ENCODE measurements around the gene USP9X.

USP9X gene

DNA sequence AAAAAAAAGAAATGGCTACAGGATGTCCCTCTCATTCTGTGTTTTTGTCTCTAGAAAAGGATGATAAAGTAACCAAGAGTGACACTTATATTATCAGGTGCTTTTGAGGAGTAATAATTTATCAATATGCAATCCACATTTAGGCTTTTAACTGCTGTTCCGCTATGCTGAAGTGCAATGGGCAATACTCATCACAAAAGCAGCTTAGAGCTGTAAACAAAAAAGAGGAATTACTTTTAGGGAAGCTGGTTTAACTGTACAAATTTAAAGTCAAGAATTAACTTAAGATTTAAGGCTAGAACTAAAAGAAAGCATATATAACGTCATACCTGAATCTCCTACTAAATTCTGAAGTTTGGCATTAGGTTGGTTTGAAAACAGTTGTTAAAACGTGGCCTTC is 155.3 kb downstream of the USP9X start:
- Histone ChIP-seq H3K4me1 (ENCODE audit: control insufficient read depth, low read depth, low read length) (no peaks in the 10 kb centered on the region), H4K8ac (ENCODE audit: low read depth, low read length) (no peak overlapping the region), H3K79me1 (ENCODE audit: low read length) (no peaks in the 10 kb centered on the region), H2BK15ac (replicated peaks; ENCODE audit: low read depth) (no peak overlapping the region), H3K56ac (ENCODE audit: low read length) (no peak overlapping the region), H3K9ac (ENCODE audit: low read length) (no peak overlapping the region), H3K79me2 (ENCODE audit: control insufficient read depth, insufficient read depth, low read length) (no peaks in the 10 kb centered on the region), H2AK5ac (ENCODE audit: low read length) (no peak overlapping the region), H2BK5ac (ENCODE audit: low read length) (no peak overlapping the region), H3K36me3 (ENCODE audit: control insufficient read depth, insufficient read depth, low read length) (no peaks in the 10 kb centered on the region), H3K18ac (ENCODE audit: low read length) (no peak overlapping the region), H3K23ac (ENCODE audit: low read length) (no peak overlapping the region), H3K27me3 (ENCODE audit: insufficient read depth, low read length, poor library complexity) (no peaks in the 10 kb centered on the region), H4K5ac (ENCODE audit: low read length) (no peak overlapping the region), H3K4me2 (ENCODE audit: low read length) (no peak overlapping the region), H2BK120ac (ENCODE audit: low read depth, low read length) (no peak overlapping the region), H3K27ac (ENCODE audit: low read depth, low read length) (no peak overlapping the region), H3K4ac (ENCODE audit: low read depth, low read length) (no peak overlapping the region), H3K4me3 (ENCODE audit: low read length) (no peak overlapping the region)
- WGBS (ENCODE audit: extremely low coverage, insufficient coverage, low lambda C conversion rate) = no CpG with 5 or more reads among the region's 3 CpGs
- DNase-seq = no peak

GRCh38 chrX:41241962-41242361 is 156.7 kb downstream of the USP9X start:
- H2BK15ac ChIP-seq (replicated peaks; ENCODE audit: low read depth) = no peak overlapping the region
- no peak overlapping the region for H3K27ac ChIP-seq (ENCODE audit: low read depth, low read length)
- no peak overlapping the region for H4K5ac ChIP-seq (ENCODE audit: low read length)
- DNase-seq = no peak
- no peak overlapping the region for H4K8ac ChIP-seq (ENCODE audit: low read depth, low read length)
- no peaks in the 10 kb centered on the region for H3K79me1 ChIP-seq (ENCODE audit: low read length)
- H3K4ac ChIP-seq (ENCODE audit: low read depth, low read length) = no peak overlapping the region
- H3K18ac ChIP-seq (ENCODE audit: low read length) = no peak overlapping the region
- no peak overlapping the region for H2BK5ac ChIP-seq (ENCODE audit: low read length)
- H2BK120ac ChIP-seq (ENCODE audit: low read depth, low read length) = no peak overlapping the region
- no peak overlapping the region for H3K4me3 ChIP-seq (ENCODE audit: low read length)
- no peak overlapping the region for H2AK5ac ChIP-seq (ENCODE audit: low read length)
- no peaks in the 10 kb centered on the region for H3K27me3 ChIP-seq (ENCODE audit: insufficient read depth, low read length, poor library complexity)
- H3K23ac ChIP-seq (ENCODE audit: low read length) = no peak overlapping the region
- no peaks in the 10 kb centered on the region for H3K4me1 ChIP-seq (ENCODE audit: control insufficient read depth, low read depth, low read length)
- no peak overlapping the region for H3K4me2 ChIP-seq (ENCODE audit: low read length)
- H3K9ac ChIP-seq (ENCODE audit: low read length) = no peak overlapping the region
- no peaks in the 10 kb centered on the region for H3K79me2 ChIP-seq (ENCODE audit: control insufficient read depth, insufficient read depth, low read length)
- no peak overlapping the region for H3K56ac ChIP-seq (ENCODE audit: low read length)
- no peaks in the 10 kb centered on the region for H3K36me3 ChIP-seq (ENCODE audit: control insufficient read depth, insufficient read depth, low read length)
- WGBS (ENCODE audit: extremely low coverage, insufficient coverage, low lambda C conversion rate) = no CpG with 5 or more reads among the region's 11 CpGs

- Histone ChIP-seq H3K4me2 (ENCODE audit: low read length) (no peak overlapping the region), H3K27ac (ENCODE audit: low read depth, low read length) (no peak overlapping the region), H4K8ac (ENCODE audit: low read depth, low read length) (no peak overlapping the region), H3K4me3 (ENCODE audit: low read length) (no peak overlapping the region), H3K79me1 (ENCODE audit: low read length) (no peaks in the 10 kb centered on the region), H3K79me2 (ENCODE audit: control insufficient read depth, insufficient read depth, low read length) (no peaks in the 10 kb centered on the region), H3K27me3 (ENCODE audit: insufficient read depth, low read length, poor library complexity) (no peaks in the 10 kb centered on the region), H2BK5ac (ENCODE audit: low read length) (no peak overlapping the region), H3K36me3 (ENCODE audit: control insufficient read depth, insufficient read depth, low read length) (no peaks in the 10 kb centered on the region), H3K18ac (ENCODE audit: low read length) (no peak overlapping the region), H3K9ac (ENCODE audit: low read length) (no peak overlapping the region), H4K5ac (ENCODE audit: low read length) (no peak overlapping the region), H3K4me1 (ENCODE audit: control insufficient read depth, low read depth, low read length) (no peaks in the 10 kb centered on the region), H3K4ac (ENCODE audit: low read depth, low read length) (no peak overlapping the region), H2BK15ac (replicated peaks; ENCODE audit: low read depth) (no peak overlapping the region), H3K56ac (ENCODE audit: low read length) (no peak overlapping the region), H2BK120ac (ENCODE audit: low read depth, low read length) (no peak overlapping the region), H2AK5ac (ENCODE audit: low read length) (no peak overlapping the region), H3K23ac (ENCODE audit: low read length) (no peak overlapping the region)
- WGBS (ENCODE audit: extremely low coverage, insufficient coverage, low lambda C conversion rate) = no CpG with 5 or more reads among the region's 2 CpGs
- no peak for DNase-seq
Observed at GRCh38 chrX:41245641-41246040, 160.4 kb downstream of the USP9X start.

GRCh38 chrX:41250867-41251266 is 165.6 kb downstream of the USP9X start:
- no CpG with 5 or more reads among the region's 10 CpGs for WGBS (ENCODE audit: extremely low coverage, insufficient coverage, low lambda C conversion rate)
- Histone ChIP-seq H3K79me1 (ENCODE audit: low read length) (no peaks in the 10 kb centered on the region), H2BK120ac (ENCODE audit: low read depth, low read length) (no peak overlapping the region), H3K36me3 (ENCODE audit: control insufficient read depth, insufficient read depth, low read length) (no peaks in the 10 kb centered on the region), H3K4me3 (ENCODE audit: low read length) (no peak overlapping the region), H3K18ac (ENCODE audit: low read length) (no peak overlapping the region), H3K23ac (ENCODE audit: low read length) (no peak overlapping the region), H4K5ac (ENCODE audit: low read length) (no peak overlapping the region), H3K79me2 (ENCODE audit: control insufficient read depth, insufficient read depth, low read length) (no peaks in the 10 kb centered on the region), H3K4me2 (ENCODE audit: low read length) (no peak overlapping the region), H2BK5ac (ENCODE audit: low read length) (no peak overlapping the region), H3K56ac (ENCODE audit: low read length) (no peak overlapping the region), H2BK15ac (replicated peaks; ENCODE audit: low read depth) (no peak overlapping the region), H2AK5ac (ENCODE audit: low read length) (no peak overlapping the region), H3K27ac (ENCODE audit: low read depth, low read length) (no peak overlapping the region), H3K27me3 (ENCODE audit: insufficient read depth, low read length, poor library complexity) (no peaks in the 10 kb centered on the region), H4K8ac (ENCODE audit: low read depth, low read length) (no peak overlapping the region), H3K9ac (ENCODE audit: low read length) (no peak overlapping the region), H3K4ac (ENCODE audit: low read depth, low read length) (no peak overlapping the region), H3K4me1 (ENCODE audit: control insufficient read depth, low read depth, low read length) (no peaks in the 10 kb centered on the region)
- no peak for DNase-seq

DNA sequence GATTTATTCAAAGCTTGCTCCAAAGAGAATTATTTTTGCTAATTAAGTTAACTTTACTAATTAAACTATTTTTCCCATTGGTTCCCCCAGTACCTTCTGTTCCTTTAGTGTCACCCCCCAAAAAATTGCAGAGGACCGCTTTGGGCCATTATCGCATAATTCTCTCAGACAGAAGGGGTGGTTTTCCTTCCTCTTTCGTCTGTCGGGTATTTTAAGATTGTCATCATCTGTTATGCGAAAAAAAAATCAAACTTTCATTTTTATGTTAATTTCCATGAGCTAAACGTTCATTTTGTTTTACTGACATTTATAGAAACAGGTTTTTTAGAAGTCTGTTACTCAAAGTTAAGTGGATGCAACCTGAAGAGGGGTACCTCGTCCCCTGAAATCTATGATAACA is 172.6 kb downstream of the USP9X start:
- no peak overlapping the region for H3K18ac ChIP-seq (ENCODE audit: low read length)
- H3K4me3 ChIP-seq (ENCODE audit: low read length) = no peak overlapping the region
- no peak overlapping the region for H3K9ac ChIP-seq (ENCODE audit: low read length)
- no peak overlapping the region for H2BK15ac ChIP-seq (replicated peaks; ENCODE audit: low read depth)
- H3K27ac ChIP-seq (ENCODE audit: low read depth, low read length) = no peak overlapping the region
- H3K4me1 ChIP-seq (ENCODE audit: control insufficient read depth, low read depth, low read length) = no peaks in the 10 kb centered on the region
- no peak for DNase-seq
- no peaks in the 10 kb centered on the region for H3K27me3 ChIP-seq (ENCODE audit: insufficient read depth, low read length, poor library complexity)
- no CpG with 5 or more reads among the region's 7 CpGs for WGBS (ENCODE audit: extremely low coverage, insufficient coverage, low lambda C conversion rate)
- H3K56ac ChIP-seq (ENCODE audit: low read length) = no peak overlapping the region
- H2AK5ac ChIP-seq (ENCODE audit: low read length) = no peak overlapping the region
- no peak overlapping the region for H4K8ac ChIP-seq (ENCODE audit: low read depth, low read length)
- no peak overlapping the region for H3K4me2 ChIP-seq (ENCODE audit: low read length)
- H3K79me1 ChIP-seq (ENCODE audit: low read length) = no peaks in the 10 kb centered on the region
- H3K36me3 ChIP-seq (ENCODE audit: control insufficient read depth, insufficient read depth, low read length) = no peaks in the 10 kb centered on the region
- no peak overlapping the region for H3K4ac ChIP-seq (ENCODE audit: low read depth, low read length)
- no peak overlapping the region for H2BK5ac ChIP-seq (ENCODE audit: low read length)
- no peaks in the 10 kb centered on the region for H3K79me2 ChIP-seq (ENCODE audit: control insufficient read depth, insufficient read depth, low read length)
- no peak overlapping the region for H4K5ac ChIP-seq (ENCODE audit: low read length)
- H3K23ac ChIP-seq (ENCODE audit: low read length) = no peak overlapping the region
- H2BK120ac ChIP-seq (ENCODE audit: low read depth, low read length) = no peak overlapping the region

DNA sequence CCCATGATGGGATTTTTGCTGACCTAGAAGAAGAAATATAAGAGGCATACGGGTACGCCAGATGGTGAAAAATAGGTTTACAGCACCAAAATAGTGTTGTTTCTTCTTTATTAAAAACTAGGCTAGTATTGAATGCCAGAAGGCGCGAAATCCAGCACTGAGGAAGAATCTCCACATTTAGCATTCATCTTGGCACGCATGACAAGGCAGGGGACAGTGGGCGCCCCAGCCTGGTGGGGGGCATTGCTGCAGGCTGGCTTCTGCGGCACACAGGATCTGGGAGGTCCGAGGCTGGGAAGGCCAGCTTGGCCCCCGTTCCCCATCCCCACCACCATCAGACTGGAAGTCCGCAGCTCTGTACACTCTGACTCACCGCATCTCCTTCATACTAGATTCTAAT is 173.0 kb downstream of the USP9X start:
- H3K4me1 ChIP-seq (ENCODE audit: control insufficient read depth, low read depth, low read length) = no peaks in the 10 kb centered on the region
- H4K8ac ChIP-seq (ENCODE audit: low read depth, low read length) = no peak overlapping the region
- H4K5ac ChIP-seq (ENCODE audit: low read length) = no peak overlapping the region
- no peak overlapping the region for H3K27ac ChIP-seq (ENCODE audit: low read depth, low read length)
- WGBS (ENCODE audit: extremely low coverage, insufficient coverage, low lambda C conversion rate) = no CpG with 5 or more reads among the region's 11 CpGs
- H2BK5ac ChIP-seq (ENCODE audit: low read length) = no peak overlapping the region
- H3K79me2 ChIP-seq (ENCODE audit: control insufficient read depth, insufficient read depth, low read length) = no peaks in the 10 kb centered on the region
- no peak overlapping the region for H3K4ac ChIP-seq (ENCODE audit: low read depth, low read length)
- H3K18ac ChIP-seq (ENCODE audit: low read length) = no peak overlapping the region
- H3K79me1 ChIP-seq (ENCODE audit: low read length) = no peaks in the 10 kb centered on the region
- DNase-seq = no peak
- no peak overlapping the region for H3K56ac ChIP-seq (ENCODE audit: low read length)
- H3K4me3 ChIP-seq (ENCODE audit: low read length) = no peak overlapping the region
- H3K4me2 ChIP-seq (ENCODE audit: low read length) = no peak overlapping the region
- no peak overlapping the region for H3K9ac ChIP-seq (ENCODE audit: low read length)
- no peaks in the 10 kb centered on the region for H3K27me3 ChIP-seq (ENCODE audit: insufficient read depth, low read length, poor library complexity)
- H3K36me3 ChIP-seq (ENCODE audit: control insufficient read depth, insufficient read depth, low read length) = no peaks in the 10 kb centered on the region
- H3K23ac ChIP-seq (ENCODE audit: low read length) = no peak overlapping the region
- H2BK15ac ChIP-seq (replicated peaks; ENCODE audit: low read depth) = no peak overlapping the region
- no peak overlapping the region for H2AK5ac ChIP-seq (ENCODE audit: low read length)
- H2BK120ac ChIP-seq (ENCODE audit: low read depth, low read length) = no peak overlapping the region

All from mesendoderm (in vitro differentiated cells).